WTC11 (cell line): ENCODE data around the gene HAPLN3. TPM values are rescaled to one million over a fixed set of nuclear protein-coding genes. Genes with fewer than 3 reads are reported as not detected.

Source experiments
- ATAC-seq: fragments of 200-7000 bp; cut with Tn5 transposase; 2 replicates; pipeline ENCODE4 v1.10.0; 2021; ENCODE audit warnings: mild to moderate bottlenecking, moderate library complexity
- CTCF ChIA-PET: fragments of 300-600 bp; sonication (Branson Sonifier 250); formaldehyde crosslinking; loops from one replicate; lab custom pipeline; 2021; ENCODE audit warnings: antibody characterized with exemption; lab: Charles Lee
- POLR2A ChIA-PET: fragments of 350-600 bp; sonication (Branson Sonifier 250); formaldehyde crosslinking; loops from one replicate; lab custom pipeline; 2021; ENCODE audit warnings: antibody characterized with exemption; lab: Charles Lee
- DNase-seq: peaks from one replicate; pipeline ENCODE4 v3.0.0; 2021; ENCODE audit warnings: low spot score
- H3K27ac Mint-ChIP-seq: 2 replicates; pipeline ENCODE4 v1.8.0; 2021; ENCODE audit warnings: mixed read lengths
- H3K27me3 Mint-ChIP-seq: 2 replicates; pipeline ENCODE4 v1.8.0; 2021; ENCODE audit warnings: low read depth, mild to moderate bottlenecking, moderate library complexity, mixed read lengths
- H3K36me3 Mint-ChIP-seq: 2 replicates; pipeline ENCODE4 v1.8.0; 2021; ENCODE audit warnings: mixed read lengths
- H3K4me1 Mint-ChIP-seq: 2 replicates; pipeline ENCODE4 v1.8.0; 2022; ENCODE audit warnings: mixed read lengths
- H3K4me3 Mint-ChIP-seq: 2 replicates; pipeline ENCODE4 v1.8.0; 2021; ENCODE audit warnings: mild to moderate bottlenecking, moderate library complexity, mixed read lengths
- H3K9me3 Mint-ChIP-seq: 2 replicates; pipeline ENCODE4 v1.8.0; 2021; ENCODE audit warnings: mixed read lengths
- ATF1 ChIP-seq: sonication (generic); formaldehyde crosslinking; IDR thresholded peaks from 2 replicates; pipeline ENCODE4 v1.8.1; 2023; ENCODE audit warnings: mild to moderate bottlenecking, moderate library complexity, missing genetic modification reagents
- CREB1 ChIP-seq: sonication (generic); formaldehyde crosslinking; IDR thresholded peaks from 2 replicates; pipeline ENCODE4 v1.8.0; 2023; ENCODE audit warnings: mild to moderate bottlenecking, missing genetic modification reagents
- CREM ChIP-seq: sonication (generic); formaldehyde crosslinking; IDR thresholded peaks from 2 replicates; pipeline ENCODE4 v1.8.1; 2022; ENCODE audit warnings: mild to moderate bottlenecking, missing genetic modification reagents, moderate library complexity
- FOXP4 ChIP-seq: sonication (generic); formaldehyde crosslinking; IDR thresholded peaks from 2 replicates; pipeline ENCODE4 v1.8.0; 2022; ENCODE audit warnings: mild to moderate bottlenecking, missing genetic modification reagents
- GABPB1 ChIP-seq: sonication (generic); formaldehyde crosslinking; IDR thresholded peaks from 2 replicates; pipeline ENCODE4 v1.8.1; 2023; ENCODE audit warnings: mild to moderate bottlenecking, missing genetic modification reagents
- GTF2I ChIP-seq: fragments of 250-450 bp; sonication (Bioruptor Pico); conservative IDR thresholded peaks from 2 replicates; pipeline ENCODE4 v1.4.0; 2021; ENCODE audit warnings: mild to moderate bottlenecking
- HMGA2 ChIP-seq: fragments of 250-450 bp; sonication (Bioruptor Pico); IDR thresholded peaks from 2 replicates; pipeline ENCODE4 v1.4.0; 2021; ENCODE audit warnings: mild to moderate bottlenecking, moderate library complexity
- JAZF1 ChIP-seq: fragments of 250-450 bp; sonication (Bioruptor Pico); IDR thresholded peaks from 2 replicates; pipeline ENCODE4 v1.9.0; 2021; ENCODE audit warnings: moderate library complexity, mild to moderate bottlenecking, inconsistent platforms
- MXD4 ChIP-seq: fragments of 250-450 bp; sonication (Bioruptor Pico); IDR thresholded peaks from 2 replicates; pipeline ENCODE4 v1.8.0; 2021; ENCODE audit warnings: mild to moderate bottlenecking, moderate library complexity, borderline replicate concordance
- OVOL2 ChIP-seq: fragments of 250-450 bp; sonication (Bioruptor Pico); IDR thresholded peaks from 2 replicates; pipeline ENCODE4 v1.9.0; 2021; ENCODE audit warnings: mild to moderate bottlenecking, borderline replicate concordance
- RELA ChIP-seq: sonication (generic); formaldehyde crosslinking; IDR thresholded peaks from 2 replicates; pipeline ENCODE4 v1.8.1; 2022; ENCODE audit warnings: missing genetic modification reagents, mild to moderate bottlenecking, borderline replicate concordance
- RORB ChIP-seq: fragments of 250-450 bp; sonication (Bioruptor Pico); IDR thresholded peaks from 2 replicates; pipeline ENCODE4 v1.9.0; 2021; ENCODE audit warnings: mild to moderate bottlenecking
- SMAD3 ChIP-seq: sonication (generic); formaldehyde crosslinking; IDR thresholded peaks from 2 replicates; pipeline ENCODE4 v1.8.0; 2022; ENCODE audit warnings: missing genetic modification reagents, mild to moderate bottlenecking, borderline replicate concordance
- SP1 ChIP-seq: sonication (generic); formaldehyde crosslinking; conservative IDR thresholded peaks from 2 replicates; pipeline ENCODE4 v1.8.1; 2022; ENCODE audit warnings: missing genetic modification reagents
- TP53 ChIP-seq: sonication (generic); formaldehyde crosslinking; IDR thresholded peaks from 2 replicates; pipeline ENCODE4 v1.8.1; 2023; ENCODE audit warnings: mild to moderate bottlenecking, missing genetic modification reagents
- ZNF121 ChIP-seq: sonication (generic); formaldehyde crosslinking; IDR thresholded peaks from 2 replicates; pipeline ENCODE4 v1.8.0; 2023; ENCODE audit warnings: missing genetic modification reagents
- ZNF317 ChIP-seq: sonication (generic); formaldehyde crosslinking; IDR thresholded peaks from 2 replicates; pipeline ENCODE4 v1.8.1; 2023; ENCODE audit warnings: low read depth, mild to moderate bottlenecking, moderate library complexity, missing genetic modification reagents, borderline replicate concordance
- ZNF396 ChIP-seq: fragments of 250-450 bp; sonication (Bioruptor Pico); IDR thresholded peaks from 2 replicates; pipeline ENCODE4 v1.8.0; 2021; ENCODE audit warnings: mild to moderate bottlenecking, moderate library complexity, borderline replicate concordance
- ZNF416 ChIP-seq: fragments of 250-450 bp; sonication (Bioruptor Pico); IDR thresholded peaks from 2 replicates; pipeline ENCODE4 v1.9.0; 2021; ENCODE audit warnings: mild to moderate bottlenecking, inconsistent platforms
- ZNF423 ChIP-seq: fragments of 250-450 bp; sonication (Bioruptor Pico); IDR thresholded peaks from 2 replicates; pipeline ENCODE4 v2.1.2; 2022; ENCODE audit warnings: mild to moderate bottlenecking, moderate library complexity
- ZNF671 ChIP-seq: fragments of 250-450 bp; sonication (Bioruptor Pico); IDR thresholded peaks from 2 replicates; pipeline ENCODE4 v1.8.0; 2021; ENCODE audit warnings: mild to moderate bottlenecking
- total RNA-seq: library from RNA; stranded (reverse); gene quantifications from 3 replicates; pipeline ENCODE4 v1.2.3, GENCODE V29; 2021
- TF ChIP-seq, protein P1 (sequence below): fragments of 250-450 bp; sonication (Bioruptor Pico); IDR thresholded peaks from 2 replicates; pipeline ENCODE4 v1.9.0; 2021; ENCODE audit warnings: moderate library complexity, mild to moderate bottlenecking, inconsistent platforms, borderline replicate concordance
- TF ChIP-seq, protein P2 (sequence below): sonication (generic); formaldehyde crosslinking; conservative IDR thresholded peaks from 2 replicates; pipeline ENCODE4 v1.8.1; 2022; ENCODE audit warnings: mild to moderate bottlenecking, missing genetic modification reagents
- TF ChIP-seq, protein P3 (sequence below): sonication (generic); formaldehyde crosslinking; IDR thresholded peaks from 2 replicates; pipeline ENCODE4 v1.8.1; 2023; ENCODE audit warnings: mild to moderate bottlenecking, missing genetic modification reagents, moderate library complexity

The HAPLN3 gene
- total RNA-seq, 1 experiment from 2014 or later = 50.6 TPM

DNA sequence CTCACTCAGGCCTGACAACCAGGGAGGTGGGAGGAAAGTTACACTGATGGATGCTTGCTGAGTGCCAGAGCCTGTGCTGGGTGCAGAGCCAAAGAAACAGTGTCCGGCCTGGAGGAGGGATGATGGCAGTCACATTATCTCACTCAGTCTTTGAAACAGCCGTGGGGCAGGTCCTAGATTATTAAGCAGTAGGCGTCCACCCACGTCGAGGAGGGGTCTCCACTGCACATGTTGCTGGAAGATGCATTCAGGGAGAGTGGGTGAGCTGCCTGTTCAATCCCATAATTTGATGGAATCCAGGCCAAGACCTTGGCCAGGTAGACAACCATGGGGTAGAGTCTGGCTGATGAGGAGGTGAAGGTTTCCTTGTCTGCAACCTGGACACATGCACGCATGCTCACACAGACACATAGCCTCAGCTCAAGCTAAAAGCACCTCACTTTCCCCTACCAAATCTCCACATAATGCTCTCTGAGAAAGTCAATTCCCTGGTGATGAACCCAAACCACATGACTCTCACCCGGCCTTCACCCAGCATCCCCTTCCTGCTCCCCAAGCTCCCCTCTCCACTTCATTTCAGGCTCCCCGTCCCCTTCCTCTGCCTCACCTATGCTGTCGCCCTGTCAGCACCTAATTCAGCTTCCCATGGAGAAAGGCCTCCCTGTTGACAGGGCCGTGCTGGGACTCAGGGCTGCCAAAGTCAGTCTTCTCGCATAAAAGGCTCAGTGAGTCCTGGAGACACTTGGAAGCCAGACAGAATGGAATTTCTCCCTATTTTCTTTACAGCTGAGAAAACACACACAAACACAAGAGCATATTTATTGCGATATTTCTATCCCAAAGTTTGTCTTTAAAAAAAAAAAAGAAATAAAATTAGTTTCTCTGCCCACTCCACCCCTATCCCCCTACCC, 62.3 kb downstream of the HAPLN3 start:
- ATAC-seq (no peak), DNase-seq (no peak)
- no peaks in the 10 kb centered on the region for H3K27me3 Mint-ChIP-seq
- no peaks in the 10 kb centered on the region for H3K36me3 Mint-ChIP-seq
- POLR2A ChIA-PET = no interaction called here
- CTCF ChIA-PET = interaction anchor here (0.6 to 2.4 kb wide), 4 partner anchors 29 to 194 kb away, joined by 3 to 15 read pairs (median 4); partner anchors contain the start of gene ISG20
- H3K4me1 Mint-ChIP-seq = no peaks in the 10 kb centered on the region
- no peaks in the 10 kb centered on the region for H3K9me3 Mint-ChIP-seq
- TF ChIP-seq JAZF1 (no peak), HMGA2 (CRISPR knock-in tag) (no peak), GTF2I (no peak), ZNF416 (CRISPR knock-in tag) (no peak), FOXP4 (CRISPR knock-in tag) (no peak), GABPB1 (CRISPR knock-in tag) (no peak), OVOL2 (no peak), ZNF121 (CRISPR knock-in tag) (no peak), CREM (no peak), ZNF671 (CRISPR knock-in tag) (no peak)
- H3K27ac Mint-ChIP-seq = no peak overlapping the region
- no peak overlapping the region for H3K4me3 Mint-ChIP-seq

DNA sequence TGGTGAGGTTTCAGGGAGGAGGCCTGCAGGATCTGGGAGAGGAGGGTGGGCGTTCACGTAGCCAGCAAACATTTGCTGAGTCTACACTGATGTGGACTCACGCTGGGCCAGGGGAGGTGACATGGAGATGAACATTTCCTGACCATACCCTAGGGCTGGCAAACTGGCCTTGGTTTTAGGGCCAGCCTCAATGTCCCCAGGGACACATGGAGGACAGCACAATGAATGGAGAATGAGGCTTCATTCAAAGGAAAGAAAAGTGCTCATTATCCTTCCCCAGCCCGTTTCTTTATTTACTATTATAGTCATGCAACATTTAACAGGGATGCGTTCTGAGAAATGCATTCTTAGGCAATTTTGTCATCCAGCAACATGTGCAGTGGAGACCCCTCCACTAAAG, 65.3 kb downstream of the HAPLN3 start:
- H3K4me3 Mint-ChIP-seq = no peak overlapping the region
- H3K36me3 Mint-ChIP-seq = no peaks in the 10 kb centered on the region
- ATAC-seq = no peak
- H3K9me3 Mint-ChIP-seq = no peaks in the 10 kb centered on the region
- H3K27ac Mint-ChIP-seq = no peak overlapping the region
- CTCF ChIA-PET = no interaction called here
- POLR2A ChIA-PET = no interaction called here
- TF ChIP-seq, protein P1, sequence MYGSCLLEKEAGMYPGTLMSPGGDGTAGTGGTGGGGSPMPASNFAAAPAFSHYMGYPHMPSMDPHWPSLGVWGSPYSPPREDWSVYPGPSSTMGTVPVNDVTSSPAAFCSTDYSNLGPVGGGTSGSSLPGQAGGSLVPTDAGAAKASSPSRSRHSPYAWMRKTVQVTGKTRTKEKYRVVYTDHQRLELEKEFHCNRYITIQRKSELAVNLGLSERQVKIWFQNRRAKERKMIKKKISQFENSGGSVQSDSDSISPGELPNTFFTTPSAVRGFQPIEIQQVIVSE (CRISPR knock-in tag) = no peak
- TF ChIP-seq, protein P2, sequence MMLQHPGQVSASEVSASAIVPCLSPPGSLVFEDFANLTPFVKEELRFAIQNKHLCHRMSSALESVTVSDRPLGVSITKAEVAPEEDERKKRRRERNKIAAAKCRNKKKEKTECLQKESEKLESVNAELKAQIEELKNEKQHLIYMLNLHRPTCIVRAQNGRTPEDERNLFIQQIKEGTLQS = no peak
- TF ChIP-seq, protein P3, sequence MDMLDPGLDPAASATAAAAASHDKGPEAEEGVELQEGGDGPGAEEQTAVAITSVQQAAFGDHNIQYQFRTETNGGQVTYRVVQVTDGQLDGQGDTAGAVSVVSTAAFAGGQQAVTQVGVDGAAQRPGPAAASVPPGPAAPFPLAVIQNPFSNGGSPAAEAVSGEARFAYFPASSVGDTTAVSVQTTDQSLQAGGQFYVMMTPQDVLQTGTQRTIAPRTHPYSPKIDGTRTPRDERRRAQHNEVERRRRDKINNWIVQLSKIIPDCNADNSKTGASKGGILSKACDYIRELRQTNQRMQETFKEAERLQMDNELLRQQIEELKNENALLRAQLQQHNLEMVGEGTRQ (CRISPR knock-in tag) = no peak
- TF ChIP-seq ZNF396 (CRISPR knock-in tag) = no peak
- no peak for TF ChIP-seq RORB (CRISPR knock-in tag)
- TF ChIP-seq ATF1 (CRISPR knock-in tag) = no peak
- TF ChIP-seq MXD4 (CRISPR knock-in tag) = no peak
- no peak for TF ChIP-seq ZNF423 (CRISPR knock-in tag)
- TF ChIP-seq CREB1 (CRISPR knock-in tag) = no peak
- no peak for TF ChIP-seq RELA (CRISPR knock-in tag)
- TF ChIP-seq TP53 = no peak
- no peak for TF ChIP-seq SMAD3
- no peak for TF ChIP-seq ZNF317
- TF ChIP-seq SP1 (CRISPR knock-in tag) = no peak
- no peak for TF ChIP-seq CREM
- no peaks in the 10 kb centered on the region for H3K27me3 Mint-ChIP-seq
- H3K4me1 Mint-ChIP-seq = peaks cover 4% of the 10 kb centered on the region; the same call in 1 of the 2 replicates
- DNase-seq = no peak
